HG03442 (cell line): Measurements from ENCODE around the gene PAX2.

Experiments
- ATAC-seq: cut with Tn5 transposase; IDR thresholded peaks from one replicate; pipeline ENCODE4 v1.9.1; 2021; ENCODE audit warnings: mild to moderate bottlenecking, moderate library complexity; ENCODE audit not compliant: unreplicated experiment

The PAX2 gene

GRCh38 chr10:100749309-100750217 lies 4.2 kb downstream of the PAX2 start:
- ATAC-seq: no peak

- ATAC-seq: no peak
Observed at GRCh38 chr10:100750291-100751210, 5.2 kb downstream of the PAX2 start.

GRCh38 chr10:100751211-100751933 lies 6.0 kb downstream of the PAX2 start:
- no peak for ATAC-seq

GRCh38 chr10:100755821-100756220 lies 10.4 kb downstream of the PAX2 start:
- no peak for ATAC-seq

- ATAC-seq: no peak
Observed at GRCh38 chr10:100759331-100759730, 13.9 kb downstream of the PAX2 start.

GRCh38 chr10:100760726-100761125 lies 15.3 kb downstream of the PAX2 start:
- no peak for ATAC-seq

GRCh38 chr10:100761191-100761590 lies 15.8 kb downstream of the PAX2 start:
- no peak for ATAC-seq

- no peak for ATAC-seq
Observed at GRCh38 chr10:100763043-100763747, 17.8 kb downstream of the PAX2 start.

- no peak for ATAC-seq
Observed at GRCh38 chr10:100766693-100767421, 21.5 kb downstream of the PAX2 start.

GRCh38 chr10:100767422-100767775 lies 22.0 kb downstream of the PAX2 start:
- ATAC-seq: no peak

GRCh38 chr10:100769481-100769880 lies 24.1 kb downstream of the PAX2 start:
- no peak for ATAC-seq

- ATAC-seq: no peak
Observed at GRCh38 chr10:100773646-100774045, 28.3 kb downstream of the PAX2 start.

- no peak for ATAC-seq
Observed at GRCh38 chr10:100774223-100774622, 28.8 kb downstream of the PAX2 start.

- no peak for ATAC-seq
Observed at GRCh38 chr10:100774876-100775275, 29.5 kb downstream of the PAX2 start.

- no peak for ATAC-seq
Observed at GRCh38 chr10:100775386-100775785, 30.0 kb downstream of the PAX2 start.

GRCh38 chr10:100775871-100776270 lies 30.5 kb downstream of the PAX2 start:
- ATAC-seq: no peak

GRCh38 chr10:100776671-100777070 lies 31.3 kb downstream of the PAX2 start:
- ATAC-seq: no peak

GRCh38 chr10:100779329-100779728 lies 33.9 kb downstream of the PAX2 start:
- no peak for ATAC-seq

- no peak for ATAC-seq
Observed at GRCh38 chr10:100780324-100780723, 34.9 kb downstream of the PAX2 start.

- ATAC-seq: no peak
Observed at GRCh38 chr10:100781145-100781665, 35.8 kb downstream of the PAX2 start.
